Measurements from ENCODE around the gene RPS23.
A peak's percentile ranks its signal among the peaks of the same experiment; 100 is the strongest.

DNA sequence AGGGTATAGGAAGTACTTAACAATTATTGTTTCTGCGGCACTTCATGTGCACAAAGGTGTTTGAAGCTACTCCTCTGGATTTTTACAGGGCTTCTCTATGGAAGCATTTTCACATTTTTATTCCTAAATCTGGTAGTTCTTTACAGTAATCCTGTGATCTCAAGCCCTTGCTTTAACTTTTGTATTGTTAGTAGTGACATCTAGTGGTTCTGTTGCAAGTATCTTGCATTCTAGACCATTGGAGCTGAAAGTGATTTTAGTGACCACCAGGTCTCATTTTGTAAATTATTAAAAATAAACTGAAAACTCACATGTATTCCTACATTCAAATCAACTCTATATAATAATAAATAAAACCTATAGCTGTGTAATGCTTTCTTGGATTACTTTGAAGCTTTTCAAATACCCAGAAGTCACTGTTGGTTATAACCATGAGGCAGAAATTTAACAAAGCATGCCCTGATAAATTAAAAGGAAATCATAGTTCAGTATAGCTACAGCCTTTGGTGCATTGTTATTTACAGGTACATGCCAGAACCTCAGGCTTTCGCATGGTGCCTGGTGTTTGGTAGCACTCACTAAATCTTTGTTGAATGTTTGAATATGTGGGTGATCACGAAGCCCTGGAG, 18.9 kb downstream of the RPS23 start:
- TF ChIP-seq EZH2 (IDR thresholded peaks at IDR 0.05) (no peak), CTCF (IDR thresholded peaks at IDR 0.05) (peak; percentile 64)

Data from neural progenitor cell (in vitro differentiated cells).